Smooth muscle cell (in vitro differentiated cells): Measurements from ENCODE around the gene EVL. TPM values are rescaled to one million over a fixed set of nuclear protein-coding genes. Genes with fewer than 3 reads are reported as not detected.
A peak's percentile ranks its signal among the peaks of the same experiment; 100 is the strongest.

Experiments used
- DNase-seq: peaks from one replicate; lab custom pipeline; 2025; ENCODE audit not compliant: unreplicated experiment; lab: John Stamatoyannopoulos, UW
- H2AFZ ChIP-seq: fragments of 200-600 bp; sonication (generic); 2 replicates; pipeline ENCODE4 v1.6.0; 2016; ENCODE audit warnings: antibody characterized with exemption, low read depth, mild to moderate bottlenecking
- H3F3A ChIP-seq: fragments of 200-600 bp; sonication (generic); 2 replicates; pipeline ENCODE4 v1.6.0; 2017; ENCODE audit warnings: antibody characterized with exemption, low read depth
- H3K27ac ChIP-seq: fragments of 200-600 bp; sonication (generic); 2 replicates; pipeline ENCODE4 v1.5.1; 2016; ENCODE audit warnings: low read depth, mild to moderate bottlenecking
- H3K27me3 ChIP-seq: fragments of 200-600 bp; sonication (generic); 2 replicates; pipeline ENCODE4 v1.6.1; 2016; ENCODE audit warnings: low read depth, mild to moderate bottlenecking
- H3K36me3 ChIP-seq: fragments of 200-600 bp; sonication (generic); 2 replicates; pipeline ENCODE4 v1.5.1; 2016; ENCODE audit warnings: low read depth
- H3K4me1 ChIP-seq: fragments of 200-600 bp; sonication (generic); 2 replicates; pipeline ENCODE4 v1.5.1; 2016; ENCODE audit warnings: low read depth
- H3K4me2 ChIP-seq: fragments of 200-600 bp; sonication (generic); 2 replicates; pipeline ENCODE4 v1.6.0; 2016; ENCODE audit warnings: mild to moderate bottlenecking
- H3K4me3 ChIP-seq: fragments of 200-600 bp; sonication (generic); 2 replicates; pipeline ENCODE4 v1.5.1; 2016; ENCODE audit warnings: mild to moderate bottlenecking
- H3K79me2 ChIP-seq: fragments of 200-600 bp; sonication (generic); 2 replicates; pipeline ENCODE4 v1.6.0; 2016; ENCODE audit warnings: low read depth, mild to moderate bottlenecking
- H3K9ac ChIP-seq: fragments of 200-600 bp; sonication (generic); 2 replicates; pipeline ENCODE4 v1.6.0; 2016; ENCODE audit warnings: low read depth
- H3K9me3 ChIP-seq: fragments of 200-600 bp; sonication (generic); replicated peaks from 2 replicates; pipeline ENCODE4 v1.5.1; 2016; ENCODE audit warnings: low read depth
- H4K20me1 ChIP-seq: fragments of 200-600 bp; sonication (generic); 2 replicates; pipeline ENCODE4 v1.6.0; 2016; ENCODE audit warnings: low read depth
- WGBS: methylation state at CpG from one replicate; pipeline ENCODE4 v1.1.7; 2016; ENCODE audit warnings: low lambda C conversion rate; 5-methylcytosine and 5-hydroxymethylcytosine counted together
- polyA plus RNA-seq: library from polyadenylated mRNA; unstranded; fragments of >200 nt; fragmentation: Nextera tagmentation; extraction: Ambion mirVana; gene quantifications from 2 replicates; pipeline ENCODE4 v1.2.1, GENCODE V29; 2016
- total RNA-seq: library from RNA; depleted of rRNA; stranded (reverse); fragments of >200 nt; gene quantifications from 2 replicates; pipeline ENCODE4 v1.2.3, GENCODE V29; 2014
- TF ChIP-seq, protein P1 (sequence below): fragments of 200-600 bp; sonication (generic); IDR thresholded peaks from 2 replicates; pipeline ENCODE4 v1.5.1; 2017; ENCODE audit warnings: borderline replicate concordance, mild to moderate bottlenecking, antibody characterized with exemption; ENCODE audit not compliant: insufficient read depth, poor library complexity, severe bottlenecking

EVL gene
- total and polyA plus RNA-seq, 2 experiments from 2014 or later, result 19.5 to 26.3 TPM

DNA sequence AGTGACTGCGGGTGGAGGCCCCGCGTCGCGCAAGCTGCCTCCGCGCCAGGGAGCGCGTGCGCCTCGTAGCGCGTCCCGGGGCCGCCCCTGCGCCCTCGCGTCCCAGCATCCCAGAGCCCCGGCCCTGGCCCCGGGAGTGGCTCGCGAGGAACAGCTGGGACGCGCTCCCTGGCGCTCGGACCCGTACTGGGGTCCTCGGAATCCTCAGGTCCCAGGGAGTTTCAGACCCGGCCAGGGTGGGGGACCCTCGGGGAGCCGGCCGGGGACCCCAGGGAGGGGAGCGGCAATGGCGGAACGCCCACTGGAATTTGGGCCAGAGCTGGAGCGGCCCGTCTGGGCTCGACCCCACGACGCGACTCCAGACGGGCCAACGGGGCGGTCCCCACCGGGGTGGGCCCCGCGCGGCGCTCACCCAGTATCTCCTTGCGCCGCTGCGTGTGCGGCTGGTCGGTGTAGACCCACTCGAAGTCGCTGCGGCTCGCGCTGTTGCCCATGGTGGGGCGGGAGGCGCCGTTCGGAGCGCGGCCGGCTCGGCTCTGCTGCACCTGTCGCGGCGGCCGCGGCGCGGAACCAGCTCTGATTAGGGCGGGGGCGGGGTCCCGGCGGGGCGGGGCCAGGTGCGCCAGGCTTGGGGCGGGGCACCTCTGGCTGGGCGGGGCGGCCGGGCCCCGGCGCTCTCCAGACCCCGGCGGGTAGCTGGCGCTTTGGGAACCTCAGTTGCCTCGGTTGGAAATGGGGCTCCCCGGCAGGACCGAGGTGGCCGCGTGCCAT, 94.1 kb downstream of the EVL start, which contains the start of gene DEGS2:
TSS of gene DEGS2 (minus strand) at position 552 of the 771 bp plus-strand sequence. CDS start at position 494, 58 bp downstream.
- no peaks in the 10 kb centered on the region for H3F3A ChIP-seq
- H3K36me3 ChIP-seq, result no peaks in the 10 kb centered on the region
- H3K27me3 ChIP-seq, result peaks cover 57% of the 10 kb centered on the region
- WGBS, result 4% methylated on average over 75 of the region's 94 CpGs
- no peak within 1 kb of the TSS for H2AFZ ChIP-seq
- H3K4me3 ChIP-seq, result peak within 1 kb of the TSS; percentile 40
- no peaks in the 10 kb centered on the region for H4K20me1 ChIP-seq
- TF ChIP-seq, protein P1, sequence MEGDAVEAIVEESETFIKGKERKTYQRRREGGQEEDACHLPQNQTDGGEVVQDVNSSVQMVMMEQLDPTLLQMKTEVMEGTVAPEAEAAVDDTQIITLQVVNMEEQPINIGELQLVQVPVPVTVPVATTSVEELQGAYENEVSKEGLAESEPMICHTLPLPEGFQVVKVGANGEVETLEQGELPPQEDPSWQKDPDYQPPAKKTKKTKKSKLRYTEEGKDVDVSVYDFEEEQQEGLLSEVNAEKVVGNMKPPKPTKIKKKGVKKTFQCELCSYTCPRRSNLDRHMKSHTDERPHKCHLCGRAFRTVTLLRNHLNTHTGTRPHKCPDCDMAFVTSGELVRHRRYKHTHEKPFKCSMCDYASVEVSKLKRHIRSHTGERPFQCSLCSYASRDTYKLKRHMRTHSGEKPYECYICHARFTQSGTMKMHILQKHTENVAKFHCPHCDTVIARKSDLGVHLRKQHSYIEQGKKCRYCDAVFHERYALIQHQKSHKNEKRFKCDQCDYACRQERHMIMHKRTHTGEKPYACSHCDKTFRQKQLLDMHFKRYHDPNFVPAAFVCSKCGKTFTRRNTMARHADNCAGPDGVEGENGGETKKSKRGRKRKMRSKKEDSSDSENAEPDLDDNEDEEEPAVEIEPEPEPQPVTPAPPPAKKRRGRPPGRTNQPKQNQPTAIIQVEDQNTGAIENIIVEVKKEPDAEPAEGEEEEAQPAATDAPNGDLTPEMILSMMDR, result no peak
- H3K9me3 ChIP-seq, result no peaks in the 10 kb centered on the region
- DNase-seq, result no peak
- peak within 1 kb of the TSS; percentile 77 for H3K4me2 ChIP-seq
- peaks cover 3% of the 10 kb centered on the region for H3K4me1 ChIP-seq
- H3K27ac ChIP-seq, result no peak within 1 kb of the TSS
- no peaks in the 10 kb centered on the region for H3K79me2 ChIP-seq
- H3K9ac ChIP-seq, result no peak within 1 kb of the TSS

DNA sequence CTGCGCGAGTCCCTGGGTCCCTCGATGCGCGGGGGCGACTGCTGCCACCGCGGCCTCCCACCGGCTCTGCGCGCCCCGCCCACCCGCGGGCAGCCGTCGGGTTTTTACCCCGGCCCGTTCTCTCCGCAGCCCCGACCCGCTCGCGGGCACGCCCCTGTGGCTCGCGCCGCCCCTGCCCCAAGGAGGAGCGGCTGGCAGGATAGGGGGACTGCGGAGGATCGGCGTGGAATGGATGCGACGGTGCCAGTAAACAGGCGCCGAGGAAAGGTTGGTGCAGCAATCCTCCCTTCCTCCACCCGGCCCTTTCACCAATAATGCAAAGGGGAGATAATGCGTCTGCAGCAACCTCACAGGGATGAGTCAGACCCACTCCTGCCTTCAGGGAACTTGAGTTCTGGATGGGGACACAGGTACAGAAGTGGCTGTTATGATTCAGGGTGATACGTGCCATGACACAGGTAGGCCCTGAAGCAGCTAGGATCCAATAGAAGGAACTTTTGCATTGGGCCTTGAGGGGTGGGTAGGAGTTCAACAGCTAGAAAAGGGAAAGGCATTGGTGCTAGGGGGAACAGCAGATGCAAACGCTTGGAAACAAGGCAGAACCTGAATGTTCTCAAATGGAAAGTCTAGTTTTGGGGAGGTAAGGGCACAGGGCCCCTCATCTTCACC, 94.8 kb downstream of the EVL start:
- no peak for DNase-seq
- H3K27ac ChIP-seq, result no peak overlapping the region
- no peak overlapping the region for H2AFZ ChIP-seq
- peak overlapping the region; percentile 77 for H3K4me2 ChIP-seq
- 13% methylated on average over 25 of the region's 39 CpGs for WGBS
- H3K4me3 ChIP-seq, result peak overlapping the region; percentile 40
- H3K4me1 ChIP-seq, result peaks cover 3% of the 10 kb centered on the region
- H3K9ac ChIP-seq, result no peak overlapping the region
- H3K27me3 ChIP-seq, result peaks cover 57% of the 10 kb centered on the region
- H3K79me2 ChIP-seq, result no peaks in the 10 kb centered on the region
- no peaks in the 10 kb centered on the region for H4K20me1 ChIP-seq
- H3K9me3 ChIP-seq, result no peaks in the 10 kb centered on the region
- H3F3A ChIP-seq, result no peaks in the 10 kb centered on the region
- TF ChIP-seq, protein P1, result no peak
- no peaks in the 10 kb centered on the region for H3K36me3 ChIP-seq

DNA sequence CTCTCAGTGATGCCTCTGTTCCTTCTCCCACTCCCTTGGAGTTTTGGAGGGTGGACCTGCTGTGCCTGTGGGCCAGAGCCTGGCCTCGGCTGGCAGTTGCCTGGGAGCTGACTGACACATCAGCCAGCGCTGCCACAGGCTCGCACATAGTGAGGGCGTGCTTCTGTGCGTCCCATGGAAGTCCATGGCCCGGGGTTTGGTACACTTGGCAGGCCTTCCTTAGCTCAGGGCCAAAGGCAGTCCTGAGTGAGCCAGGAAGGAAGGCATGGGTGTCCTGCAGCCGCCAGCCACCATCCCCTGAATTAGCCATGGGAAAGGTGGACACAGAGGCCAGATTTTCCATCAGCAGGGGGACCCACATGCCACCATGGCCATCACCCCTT, 95.3 kb downstream of the EVL start:
- Histone ChIP-seq H3K79me2 (no peaks in the 10 kb centered on the region), H4K20me1 (no peaks in the 10 kb centered on the region), H3K36me3 (no peaks in the 10 kb centered on the region), H3K4me1 (no peaks in the 10 kb centered on the region), H3K27me3 (peaks cover 63% of the 10 kb centered on the region), H3K27ac (no peak overlapping the region), H3F3A (no peaks in the 10 kb centered on the region), H3K9me3 (no peaks in the 10 kb centered on the region), H3K9ac (no peak overlapping the region), H3K4me2 (no peak overlapping the region), H2AFZ (no peak overlapping the region), H3K4me3 (no peak overlapping the region)
- 96% methylated on average over 7 of the region's 7 CpGs for WGBS
- TF ChIP-seq, protein P1, result no peak
- DNase-seq, result no peak

DNA sequence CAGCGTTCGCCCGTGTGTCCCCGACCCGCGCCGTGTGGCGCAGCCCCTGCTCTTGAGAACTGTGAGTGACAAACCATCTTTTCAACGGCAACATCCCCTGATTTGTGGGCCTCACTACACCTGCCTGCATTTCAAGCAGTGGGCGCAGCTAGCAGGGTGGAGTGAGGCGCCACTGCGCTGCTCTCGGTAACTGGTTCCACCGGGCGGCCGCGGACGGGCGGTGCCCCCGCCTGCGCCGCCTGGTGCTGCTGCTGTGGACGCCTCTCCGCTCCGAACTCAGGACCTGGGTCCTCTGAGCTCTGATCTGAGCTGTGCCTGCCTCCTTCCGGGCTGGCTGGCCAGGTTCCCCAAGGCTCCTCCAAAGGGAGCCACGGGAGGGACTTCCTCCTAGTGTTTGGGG, 100.2 kb downstream of the EVL start:
- H3K27ac ChIP-seq, result no peak overlapping the region
- no peaks in the 10 kb centered on the region for H3K4me1 ChIP-seq
- TF ChIP-seq, protein P1, result no peak
- no peak overlapping the region for H3K4me3 ChIP-seq
- H3K9me3 ChIP-seq, result no peaks in the 10 kb centered on the region
- H3K4me2 ChIP-seq, result no peak overlapping the region
- H3K79me2 ChIP-seq, result no peaks in the 10 kb centered on the region
- no peak overlapping the region for H2AFZ ChIP-seq
- no peaks in the 10 kb centered on the region for H4K20me1 ChIP-seq
- DNase-seq, result no peak
- no peak overlapping the region for H3K9ac ChIP-seq
- H3K27me3 ChIP-seq, result peaks cover 32% of the 10 kb centered on the region
- WGBS, result 70% methylated on average over 27 of the region's 27 CpGs
- no peaks in the 10 kb centered on the region for H3K36me3 ChIP-seq
- no peaks in the 10 kb centered on the region for H3F3A ChIP-seq
